HG02588 (cell line): ENCODE measurements around the gene NDOR1.
A peak's percentile ranks its signal among the peaks of the same experiment; 100 is the strongest.
"Not testable (repeated sequence)": the region's sequence is repeated elsewhere in the genome, so short reads cannot be mapped to it uniquely, and the experiment has no call there.

Experiments used
- ATAC-seq: cut with Tn5 transposase; IDR thresholded peaks from one replicate; pipeline ENCODE4 v1.9.1; 2021; ENCODE audit warnings: mild to moderate bottlenecking, moderate library complexity; ENCODE audit not compliant: unreplicated experiment

Gene NDOR1

GRCh38 chr9:137241490-137242268 lies 36.2 kb downstream of the NDOR1 start:
- no peak for ATAC-seq

GRCh38 chr9:137242269-137243203 lies 37.0 kb downstream of the NDOR1 start:
- ATAC-seq: no peak

DNA sequence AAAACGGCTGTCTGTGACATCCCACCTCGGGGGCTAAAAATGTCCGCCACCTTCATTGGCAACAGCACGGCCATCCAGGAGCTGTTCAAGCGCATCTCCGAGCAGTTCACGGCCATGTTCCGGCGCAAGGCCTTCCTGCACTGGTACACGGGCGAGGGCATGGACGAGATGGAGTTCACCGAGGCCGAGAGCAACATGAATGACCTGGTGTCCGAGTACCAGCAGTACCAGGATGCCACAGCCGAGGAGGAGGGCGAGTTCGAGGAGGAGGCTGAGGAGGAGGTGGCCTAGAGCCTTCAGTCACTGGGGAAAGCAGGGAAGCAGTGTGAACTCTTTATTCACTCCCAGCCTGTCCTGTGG lies 37.7 kb downstream of the NDOR1 start:
- ATAC-seq: not testable (repeated sequence)

- no peak for ATAC-seq
These were observed 38.4 kb downstream of the NDOR1 start for GRCh38 chr9:137243626-137244485.

DNA sequence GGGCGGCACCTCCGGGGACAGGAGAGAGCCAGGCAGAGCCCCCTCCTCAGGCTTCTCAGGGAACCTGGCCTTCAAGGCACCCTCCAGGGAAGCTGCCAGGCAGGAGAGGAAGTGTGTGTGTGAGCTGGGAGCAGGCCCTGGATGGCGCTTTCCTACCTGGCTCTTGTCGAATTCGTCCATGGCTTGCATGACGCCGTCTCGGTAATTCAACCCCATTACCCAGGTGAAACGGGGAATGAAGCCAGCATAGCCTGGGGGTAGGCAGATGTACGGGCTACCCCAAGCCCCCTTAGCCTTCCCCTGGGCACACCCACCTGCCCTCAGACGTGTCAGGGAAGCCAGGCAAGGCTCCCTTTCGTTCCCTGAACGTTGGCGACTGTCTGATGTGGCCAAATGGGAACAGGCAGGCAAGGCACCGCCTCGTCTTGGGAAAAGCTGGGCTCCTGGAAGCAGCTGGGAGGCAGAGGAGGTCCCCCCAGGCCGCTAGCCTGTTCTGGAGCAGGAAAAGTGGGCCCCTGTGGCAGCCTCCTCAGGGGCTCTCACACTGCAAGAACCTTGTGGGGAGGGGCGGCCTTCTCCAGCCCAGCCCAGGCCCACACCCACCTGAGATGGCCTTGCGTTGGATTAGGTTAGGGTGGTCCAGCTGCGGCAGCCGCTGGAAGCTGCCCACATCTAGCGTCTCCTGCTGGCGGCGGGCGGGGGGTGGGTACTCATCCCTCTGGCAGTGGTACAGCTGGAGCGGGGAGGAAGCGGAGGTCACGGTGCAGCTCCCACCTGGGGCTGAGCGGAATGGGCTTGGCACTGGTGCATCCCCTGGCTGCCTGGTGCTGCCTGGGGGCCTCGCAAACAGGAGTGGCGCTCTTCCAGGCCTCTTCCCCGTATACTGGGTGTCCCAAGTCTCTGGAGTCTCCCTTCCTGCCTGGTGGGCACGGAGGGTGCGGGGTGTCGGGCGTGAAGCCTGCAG lies 39.3 kb downstream of the NDOR1 start:
- ATAC-seq: no peak

- ATAC-seq: no peak
These were observed 40.2 kb downstream of the NDOR1 start for GRCh38 chr9:137245450-137246421.

DNA sequence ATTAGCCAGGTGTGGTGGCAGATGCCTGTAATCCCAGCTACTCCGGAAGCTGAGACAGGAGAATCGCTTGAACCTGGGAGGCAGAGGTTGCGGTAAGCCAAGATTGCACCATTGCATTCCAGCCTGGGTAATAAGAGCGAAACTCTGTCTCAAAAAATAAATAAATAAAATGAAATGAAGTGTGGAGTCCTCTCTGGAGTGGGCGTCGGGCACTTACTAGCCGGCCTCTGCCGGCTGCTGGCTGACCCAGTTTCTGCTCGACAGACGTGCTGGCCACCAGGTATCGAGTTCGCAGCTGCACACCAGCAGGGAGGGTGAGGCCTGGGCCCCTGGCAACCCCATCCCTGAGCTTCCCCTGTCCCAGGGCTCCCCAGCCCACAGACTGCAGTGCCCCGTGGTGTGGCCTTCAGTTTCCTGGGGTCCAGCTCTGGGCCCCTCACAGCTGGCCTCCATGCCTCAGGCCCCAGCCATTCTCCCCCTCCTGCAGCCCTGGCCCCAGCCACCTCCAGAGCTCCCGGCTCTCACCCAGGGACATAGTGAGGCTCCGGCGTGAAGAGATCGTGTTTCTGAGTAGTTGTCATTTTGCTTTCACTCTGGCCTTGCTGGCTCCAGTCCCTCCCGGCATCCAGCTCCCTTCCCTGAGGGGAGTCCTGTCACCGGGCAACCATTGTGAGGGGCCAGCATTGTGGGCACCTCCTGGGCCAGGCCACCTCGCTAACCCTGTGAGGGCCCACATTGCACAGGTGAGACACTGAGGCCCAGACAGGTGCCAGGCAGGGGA lies 41.8 kb downstream of the NDOR1 start:
- ATAC-seq: no peak

- ATAC-seq: no peak
These were observed 42.3 kb downstream of the NDOR1 start for GRCh38 chr9:137247916-137248175.

GRCh38 chr9:137250329-137251193 lies 45.1 kb downstream of the NDOR1 start:
- ATAC-seq: no peak

GRCh38 chr9:137251194-137251461 lies 45.6 kb downstream of the NDOR1 start, which contains the start of gene STPG3:
Gene STPG3, plus strand, starts transcription at chr9:137251286. Its CDS starts 1 bp downstream, at chr9:137251287.
- no peak for ATAC-seq

DNA sequence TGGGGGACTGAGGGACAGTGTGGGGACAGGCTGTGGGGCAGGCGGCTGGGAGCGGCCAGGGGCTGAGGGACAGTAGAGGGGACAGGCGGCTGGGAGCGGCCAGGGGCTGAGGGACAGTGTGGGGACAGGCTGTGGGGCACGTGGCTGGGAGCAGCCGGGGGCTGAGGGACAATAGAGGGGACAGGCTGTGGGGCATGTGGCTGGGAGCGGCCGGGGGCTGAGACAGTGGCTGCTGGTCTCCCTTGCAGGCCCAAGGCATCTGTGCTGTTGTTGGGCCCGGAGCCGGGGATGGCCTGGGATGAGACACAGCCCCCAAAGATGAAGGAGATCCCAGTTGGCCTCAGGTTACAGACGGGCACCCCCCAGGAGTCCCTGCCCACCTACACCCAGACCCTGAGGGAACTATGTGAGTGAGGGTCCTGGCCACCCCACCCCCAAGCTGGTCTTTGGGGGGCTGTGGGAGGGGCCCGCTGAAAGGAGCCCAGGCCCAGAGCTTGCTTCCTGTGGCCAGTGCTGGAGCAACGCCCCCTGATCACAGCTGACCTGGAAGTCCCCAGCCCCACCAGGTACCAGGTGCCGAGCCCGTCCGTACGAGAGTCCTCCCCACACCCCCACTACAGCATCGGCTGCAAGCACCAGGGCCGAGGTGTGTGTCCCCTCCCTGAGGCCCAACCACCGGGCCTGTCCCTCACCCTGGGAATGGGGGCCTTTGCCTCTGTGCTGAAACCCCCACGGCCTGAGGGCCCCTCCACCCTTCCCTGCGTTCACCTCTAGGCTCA lies 46.2 kb downstream of the NDOR1 start:
- no peak for ATAC-seq

- ATAC-seq: no peak
These were observed 47.3 kb downstream of the NDOR1 start for GRCh38 chr9:137252555-137253506.

DNA sequence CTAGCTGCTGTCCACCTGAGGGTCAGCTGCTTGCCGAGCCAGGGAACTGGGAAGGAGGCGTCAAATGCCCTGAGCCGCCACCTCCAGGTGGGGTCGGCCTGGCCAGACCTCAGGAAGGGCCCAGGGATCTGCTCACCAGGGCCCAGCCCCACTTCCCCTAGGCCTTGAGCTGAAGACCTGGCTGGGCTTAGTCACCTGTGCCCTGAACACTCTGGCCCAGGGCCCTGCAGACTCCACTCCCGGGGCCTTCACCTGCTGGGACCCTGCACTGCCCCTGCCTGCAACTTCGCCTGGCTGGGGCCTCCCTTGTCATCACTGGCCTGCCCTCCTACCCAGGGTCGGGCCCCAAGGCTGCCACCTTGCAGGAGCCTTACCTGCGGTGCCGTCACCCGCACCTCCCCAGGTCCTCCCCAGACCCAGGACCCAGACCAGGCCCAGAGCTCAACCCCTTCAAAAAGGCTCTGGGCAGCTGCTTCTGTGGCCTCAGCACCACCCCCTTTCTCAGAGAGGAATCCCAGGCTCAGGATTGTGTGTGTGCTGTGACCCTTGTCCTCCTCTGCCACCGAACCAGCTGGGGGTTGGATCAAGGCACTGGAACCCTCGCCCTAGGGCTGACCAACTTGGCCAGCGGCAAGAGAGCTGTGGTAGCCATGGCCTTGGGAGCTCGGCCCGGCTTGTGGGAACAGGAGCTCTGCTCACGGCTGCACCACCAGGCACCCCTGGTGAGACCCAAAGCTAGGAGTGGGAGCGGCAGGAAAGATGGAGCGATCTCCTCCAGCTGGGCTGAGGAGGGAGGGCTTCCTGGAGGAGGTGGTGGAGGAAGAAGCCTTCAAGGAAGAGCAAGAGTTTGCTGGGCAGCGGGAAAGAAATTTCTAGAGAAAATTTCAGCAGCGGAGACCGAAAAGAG lies 48.5 kb downstream of the NDOR1 start:
- no peak for ATAC-seq

DNA sequence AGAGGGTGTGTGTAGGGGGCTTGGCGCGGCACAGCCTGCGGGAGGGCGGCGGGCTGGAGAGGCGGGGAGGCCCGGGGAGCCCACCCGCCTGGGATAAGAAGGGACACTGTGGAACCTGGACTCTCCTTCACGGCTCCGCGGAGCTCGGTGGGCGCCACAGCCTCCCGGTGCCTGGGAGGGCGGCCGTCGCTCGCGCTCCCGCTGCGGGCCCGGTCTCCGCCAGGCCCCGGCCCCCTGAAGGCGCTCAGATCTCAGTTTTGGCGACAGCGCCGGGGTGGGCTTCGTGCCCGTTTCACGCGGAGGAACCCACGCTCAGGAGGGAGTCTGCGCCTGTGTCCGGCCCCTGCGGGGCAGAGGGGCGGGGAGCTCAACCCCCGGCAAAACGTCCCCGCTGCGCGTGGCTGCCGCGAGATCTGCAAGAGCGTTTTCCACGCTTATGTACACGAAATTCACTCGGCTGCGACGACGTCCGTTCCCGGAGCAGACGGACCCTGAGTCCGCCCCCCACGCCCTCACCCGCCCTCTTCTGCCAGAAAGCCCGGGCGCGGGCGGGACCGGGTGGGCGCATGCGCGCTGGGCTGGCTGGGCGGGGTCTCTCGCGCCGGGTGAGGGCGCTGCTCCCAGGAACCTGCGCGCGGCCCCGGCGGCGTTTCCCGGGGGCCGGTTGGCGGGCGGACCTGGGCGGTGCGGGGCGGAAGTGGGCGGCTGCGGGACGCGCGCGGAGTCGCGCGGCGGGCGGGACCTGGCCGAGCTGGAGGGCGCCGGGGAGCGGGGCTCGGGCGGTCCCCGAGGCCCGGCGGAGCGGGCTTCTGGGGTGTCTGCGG lies 49.3 kb downstream of the NDOR1 start, which contains the start of gene NELFB:
TSS of gene NELFB (plus strand) at position 704 of the 824 bp plus-strand sequence.
- ATAC-seq: peak; percentile 79
